ENCODE measurements around the gene SCYL3. TPM values are rescaled to one million over a fixed set of nuclear protein-coding genes. Genes with fewer than 3 reads are reported as not detected.

The SCYL3 gene
- total RNA-seq, 1 experiment from 2014 or later: 7.6 TPM

- intact Hi-C loops (cut with micrococcal nuclease): no loop called here
- H3K36me3 ChIP-seq (ENCODE audit: control insufficient read depth in 1 of 2, insufficient read depth in 2 of 2, low read length in 2 of 2): peaks cover 5 to 6% of the 10 kb centered on the region in 2 experiments; a peak in 3 of 4 replicates
- POLR2A ChIA-PET: no interaction called here
Measured at GRCh38 chr1:169836198-169836597, 57.5 kb downstream of the SCYL3 start.

More at GRCh38 chr1:169836198-169836597, 57.5 kb downstream of the SCYL3 start:
- Histone ChIP-seq H4K20me1 (ENCODE audit: insufficient read depth) (no peaks in the 10 kb centered on the region), H3K9me3 (ENCODE audit: control insufficient read depth in 1 of 2, insufficient read depth in 1 of 2, low read depth in 1 of 2, low read length in 2 of 2) (no peaks in the 10 kb centered on the region), H2AFZ (ENCODE audit: low read depth, low read length, poor library complexity, severe bottlenecking) (no peak overlapping the region), H3K27me3 (ENCODE audit: insufficient read depth, low read length) (no peaks in the 10 kb centered on the region), H3K4me3 (replicated peaks in 1 of 2; ENCODE audit: low read depth in 1 of 2, low read length in 2 of 2) (no peak overlapping the region), H3K9ac (ENCODE audit: low read length) (no peak overlapping the region), H3K79me2 (ENCODE audit: insufficient read depth, low read length) (no peaks in the 10 kb centered on the region; the same call in 1 of the 2 replicates), H3K4me2 (ENCODE audit: low read length) (no peak overlapping the region), H3K9me2 (ENCODE audit: insufficient read depth) (no peaks in the 10 kb centered on the region), H3K4me1 (ENCODE audit: control insufficient read depth in 1 of 2, insufficient read depth in 2 of 2, low read length in 2 of 2) (no peaks in the 10 kb centered on the region), H3K27ac (ENCODE audit: low read depth, low read length) (no peak overlapping the region)
- TF ChIP-seq ELF1 (IDR thresholded peaks at IDR 0.05; ENCODE audit: borderline replicate concordance, low read depth) (no peak), POLR2AphosphoS5 (IDR thresholded peaks at IDR 0.05; ENCODE audit: low read depth, low read length) (no peak), FOSL1 (IDR thresholded peaks at IDR 0.05; ENCODE audit: low read depth) (no peak), REST (IDR thresholded peaks at IDR 0.05; ENCODE audit: low read depth) (no peak), RAD21 (IDR thresholded peaks at IDR 0.05; ENCODE audit: low read depth) (no peak), CTCF (IDR thresholded peaks at IDR 0.05 in 2 of 3, conservative IDR thresholded peaks at IDR 0.05 in 1 of 3; ENCODE audit: borderline replicate concordance in 1 of 3, insufficient read depth in 1 of 3, low read depth in 2 of 3, low read length in 2 of 3) (no peak)
- no TSS peak for BruUV-seq (replicated peaks)
- ChIA-PET CTCF (interaction anchor here (1.4 kb wide), 1 partner anchor 1094 kb away, joined by 4 read pairs; no protein-coding TSS in a partner anchor), RAD21 (ENCODE audit: low non-redundant PET in 1 of 2, low total read pairs in 2 of 2, uncharacterized antibody in 2 of 2, unreplicated experiment in 2 of 2) (no interaction called here)
- DNase-seq (ENCODE audit: low read depth, low spot score) (no peak), ATAC-seq (no peak)
